Subcutaneous abdominal adipose tissue (tissue), 5 donors: ENCODE data around the gene MBNL3.

Source experiments
- H3K27ac ChIP-seq: one replicate; pipeline ENCODE4 v1.7.0; 2013; ENCODE audit warnings: low read depth, mild to moderate bottlenecking, inconsistent platforms, low read length, moderate library complexity
- H3K27me3 ChIP-seq, 5 donors: one replicate each; pipeline ENCODE4 v1.7.0; 2013; ENCODE audit warnings: low read length in 5 of 5, inconsistent platforms in 1 of 5; ENCODE audit not compliant: control insufficient read depth in 5 of 5, insufficient read depth in 4 of 5
- H3K36me3 ChIP-seq, 5 donors: one replicate each; pipeline ENCODE4 v1.7.0; 2013; ENCODE audit warnings: low read length in 5 of 5; ENCODE audit not compliant: control insufficient read depth in 5 of 5, insufficient read depth in 5 of 5
- H3K4me1 ChIP-seq, 5 donors: one replicate each; pipeline ENCODE4 v1.7.0; 2013; ENCODE audit warnings: low read length in 5 of 5, mild to moderate bottlenecking in 3 of 5, moderate library complexity in 1 of 5; ENCODE audit not compliant: control insufficient read depth in 5 of 5, insufficient read depth in 5 of 5
- H3K4me3 ChIP-seq, 5 donors: one replicate each; pipeline ENCODE4 v1.7.0; 2013; ENCODE audit warnings: low read length in 5 of 5, low read depth in 1 of 5
- H3K9ac ChIP-seq, 5 donors: one replicate each; pipeline ENCODE4 v1.7.0; 2013; ENCODE audit warnings: low read length in 5 of 5, mild to moderate bottlenecking in 4 of 5, moderate library complexity in 3 of 5
- H3K9me3 ChIP-seq, 5 donors: one replicate each; pipeline ENCODE4 v1.7.0; 2013; ENCODE audit warnings: low read length in 5 of 5; ENCODE audit not compliant: control insufficient read depth in 5 of 5
- donor health status: healthy.
- donor health status: healthy.
- donor health status: healthy.
- donor health status: healthy.
- donor health status: healthy.

MBNL3 gene

GRCh38 chrX:132426695-132427281, 62.0 kb downstream of the MBNL3 start:
- H3K36me3 ChIP-seq = no peaks in the 10 kb centered on the region
- H3K27me3 ChIP-seq = no peaks in the 10 kb centered on the region
- H3K27ac ChIP-seq = no peak overlapping the region
- H3K9me3 ChIP-seq = no peaks in the 10 kb centered on the region
- no peaks in the 10 kb centered on the region for H3K4me1 ChIP-seq
- no peak overlapping the region for H3K9ac ChIP-seq
- no peak overlapping the region for H3K4me3 ChIP-seq

- H3K27me3 ChIP-seq = no peaks in the 10 kb centered on the region
- no peak overlapping the region for H3K9ac ChIP-seq
- no peak overlapping the region for H3K27ac ChIP-seq
- no peaks in the 10 kb centered on the region for H3K4me1 ChIP-seq
- no peak overlapping the region for H3K4me3 ChIP-seq
- no peaks in the 10 kb centered on the region for H3K9me3 ChIP-seq
- no peaks in the 10 kb centered on the region for H3K36me3 ChIP-seq
These were observed 63.0 kb downstream of the MBNL3 start for GRCh38 chrX:132425744-132426318.

- Histone ChIP-seq H3K27ac (no peak overlapping the region), H3K4me1 (no peaks in the 10 kb centered on the region), H3K4me3 (no peak overlapping the region), H3K9me3 (no peaks in the 10 kb centered on the region), H3K27me3 (no peaks in the 10 kb centered on the region), H3K36me3 (no peaks in the 10 kb centered on the region), H3K9ac (no peak overlapping the region)
These were observed 65.5 kb downstream of the MBNL3 start for GRCh38 chrX:132423323-132423722.

GRCh38 chrX:132415012-132415411, 73.8 kb downstream of the MBNL3 start:
- Histone ChIP-seq H3K27ac (no peak overlapping the region), H3K4me3 (no peak overlapping the region), H3K9me3 (no peaks in the 10 kb centered on the region), H3K36me3 (no peaks in the 10 kb centered on the region), H3K4me1 (no peaks in the 10 kb centered on the region), H3K9ac (no peak overlapping the region), H3K27me3 (peaks cover 0 to 2% (median 0%) of the 10 kb centered on the region in 5 donors)

- H3K9ac ChIP-seq = no peak overlapping the region
- peaks cover 0 to 2% (median 0%) of the 10 kb centered on the region in 5 donors for H3K27me3 ChIP-seq
- H3K9me3 ChIP-seq = no peaks in the 10 kb centered on the region
- no peaks in the 10 kb centered on the region for H3K4me1 ChIP-seq
- no peak overlapping the region for H3K4me3 ChIP-seq
- H3K27ac ChIP-seq = no peak overlapping the region
- no peaks in the 10 kb centered on the region for H3K36me3 ChIP-seq
These were observed 74.4 kb downstream of the MBNL3 start for GRCh38 chrX:132414404-132414803.

- H3K36me3 ChIP-seq = no peaks in the 10 kb centered on the region
- peaks cover 0 to 4% (median 0%) of the 10 kb centered on the region in 5 donors for H3K27me3 ChIP-seq
These were observed 75.4 kb downstream of the MBNL3 start for GRCh38 chrX:132413459-132413858.

GRCh38 chrX:132412208-132412607, 76.6 kb downstream of the MBNL3 start:
- no peaks in the 10 kb centered on the region for H3K36me3 ChIP-seq

More at GRCh38 chrX:132413459-132413858, 75.4 kb downstream of the MBNL3 start:
- no peaks in the 10 kb centered on the region for H3K9me3 ChIP-seq
- no peak overlapping the region for H3K9ac ChIP-seq
- no peak overlapping the region for H3K4me3 ChIP-seq
- no peak overlapping the region for H3K27ac ChIP-seq
- no peaks in the 10 kb centered on the region for H3K4me1 ChIP-seq

GRCh38 chrX:132411310-132411977, 77.4 kb downstream of the MBNL3 start:
- H3K4me1 ChIP-seq = peaks cover 0 to 3% (median 0%) of the 10 kb centered on the region in 5 donors
- H3K36me3 ChIP-seq = no peaks in the 10 kb centered on the region
- H3K27me3 ChIP-seq = peaks cover 0 to 4% (median 0%) of the 10 kb centered on the region in 5 donors
- no peaks in the 10 kb centered on the region for H3K9me3 ChIP-seq
- H3K27ac ChIP-seq = no peak overlapping the region
- no peak overlapping the region for H3K4me3 ChIP-seq
- H3K9ac ChIP-seq = no peak overlapping the region

More at GRCh38 chrX:132412208-132412607, 76.6 kb downstream of the MBNL3 start:
- Histone ChIP-seq H3K4me3 (no peak overlapping the region), H3K4me1 (peaks cover 0 to 3% (median 0%) of the 10 kb centered on the region in 5 donors), H3K27ac (no peak overlapping the region), H3K27me3 (peaks cover 0 to 4% (median 0%) of the 10 kb centered on the region in 5 donors), H3K9ac (no peak overlapping the region), H3K9me3 (no peaks in the 10 kb centered on the region)

GRCh38 chrX:132409780-132410556, 78.9 kb downstream of the MBNL3 start:
- H3K36me3 ChIP-seq = no peaks in the 10 kb centered on the region
- no peaks in the 10 kb centered on the region for H3K9me3 ChIP-seq
- H3K9ac ChIP-seq = no peak overlapping the region
- peaks cover 0 to 3% (median 0%) of the 10 kb centered on the region in 5 donors for H3K4me1 ChIP-seq
- H3K4me3 ChIP-seq = no peak overlapping the region
- H3K27ac ChIP-seq = no peak overlapping the region
- H3K27me3 ChIP-seq = peaks cover 0 to 4% (median 0%) of the 10 kb centered on the region in 5 donors
